ENCODE results near the gene POU2F3. TPM values are rescaled to one million over a fixed set of nuclear protein-coding genes. Genes with fewer than 3 reads are reported as not detected.
"Not testable (repeated sequence)": the region's sequence is repeated elsewhere in the genome, so short reads cannot be mapped to it uniquely, and the experiment has no call there.

POU2F3 gene
- total RNA-seq, 4 donors from 2014 or later: not detected

- WGBS: 90% methylated on average over 1 of the region's 1 CpG
- no peak for DNase-seq (ENCODE audit: extremely low spot score)
- Histone ChIP-seq H3K9me3 (no peaks in the 10 kb centered on the region), H3K36me3 (no peaks in the 10 kb centered on the region), H3K4me3 (no peak overlapping the region), H3K27ac (replicated peaks in 1 of 4) (no peak overlapping the region), H3K4me1 (peaks cover 0 to under 1% (median under 1%) of the 10 kb centered on the region in 4 donors), H3K27me3 (peaks cover 0 to 75% (median 15%) of the 10 kb centered on the region in 4 donors)
- intact Hi-C loops (cut with DNase I): no loop called here
- TF ChIP-seq, protein P1, sequence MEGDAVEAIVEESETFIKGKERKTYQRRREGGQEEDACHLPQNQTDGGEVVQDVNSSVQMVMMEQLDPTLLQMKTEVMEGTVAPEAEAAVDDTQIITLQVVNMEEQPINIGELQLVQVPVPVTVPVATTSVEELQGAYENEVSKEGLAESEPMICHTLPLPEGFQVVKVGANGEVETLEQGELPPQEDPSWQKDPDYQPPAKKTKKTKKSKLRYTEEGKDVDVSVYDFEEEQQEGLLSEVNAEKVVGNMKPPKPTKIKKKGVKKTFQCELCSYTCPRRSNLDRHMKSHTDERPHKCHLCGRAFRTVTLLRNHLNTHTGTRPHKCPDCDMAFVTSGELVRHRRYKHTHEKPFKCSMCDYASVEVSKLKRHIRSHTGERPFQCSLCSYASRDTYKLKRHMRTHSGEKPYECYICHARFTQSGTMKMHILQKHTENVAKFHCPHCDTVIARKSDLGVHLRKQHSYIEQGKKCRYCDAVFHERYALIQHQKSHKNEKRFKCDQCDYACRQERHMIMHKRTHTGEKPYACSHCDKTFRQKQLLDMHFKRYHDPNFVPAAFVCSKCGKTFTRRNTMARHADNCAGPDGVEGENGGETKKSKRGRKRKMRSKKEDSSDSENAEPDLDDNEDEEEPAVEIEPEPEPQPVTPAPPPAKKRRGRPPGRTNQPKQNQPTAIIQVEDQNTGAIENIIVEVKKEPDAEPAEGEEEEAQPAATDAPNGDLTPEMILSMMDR (IDR thresholded peaks at IDR 0.05): no peak
- TF ChIP-seq EP300 (IDR thresholded peaks at IDR 0.05) (no peak), POLR2A (IDR thresholded peaks at IDR 0.05; ENCODE audit: low read depth) (no peak), POLR2AphosphoS5 (IDR thresholded peaks at IDR 0.05) (no peak)
These were observed 5.5 kb downstream of the POU2F3 start for GRCh38 chr11:120245434-120245833.

GRCh38 chr11:120248551-120249278 lies 8.8 kb downstream of the POU2F3 start:
- no peak overlapping the region for H3K4me3 ChIP-seq
- DNase-seq (ENCODE audit: extremely low spot score): no peak
- H3K9me3 ChIP-seq: no peaks in the 10 kb centered on the region
- H3K27ac ChIP-seq (replicated peaks in 1 of 4): no peak overlapping the region
- H3K4me1 ChIP-seq: peaks cover 0 to 3% (median 0%) of the 10 kb centered on the region in 4 donors
- TF ChIP-seq EP300 (IDR thresholded peaks at IDR 0.05) (no peak), POLR2AphosphoS5 (IDR thresholded peaks at IDR 0.05) (no peak), POLR2A (IDR thresholded peaks at IDR 0.05; ENCODE audit: low read depth) (no peak)
- TF ChIP-seq, protein P1 (IDR thresholded peaks at IDR 0.05): no peak
- 46% methylated on average over 9 of the region's 9 CpGs for WGBS
- peaks cover 0 to 73% (median 4%) of the 10 kb centered on the region in 4 donors for H3K27me3 ChIP-seq
- H3K36me3 ChIP-seq: no peaks in the 10 kb centered on the region
- intact Hi-C loops (cut with DNase I): no loop called here

DNA sequence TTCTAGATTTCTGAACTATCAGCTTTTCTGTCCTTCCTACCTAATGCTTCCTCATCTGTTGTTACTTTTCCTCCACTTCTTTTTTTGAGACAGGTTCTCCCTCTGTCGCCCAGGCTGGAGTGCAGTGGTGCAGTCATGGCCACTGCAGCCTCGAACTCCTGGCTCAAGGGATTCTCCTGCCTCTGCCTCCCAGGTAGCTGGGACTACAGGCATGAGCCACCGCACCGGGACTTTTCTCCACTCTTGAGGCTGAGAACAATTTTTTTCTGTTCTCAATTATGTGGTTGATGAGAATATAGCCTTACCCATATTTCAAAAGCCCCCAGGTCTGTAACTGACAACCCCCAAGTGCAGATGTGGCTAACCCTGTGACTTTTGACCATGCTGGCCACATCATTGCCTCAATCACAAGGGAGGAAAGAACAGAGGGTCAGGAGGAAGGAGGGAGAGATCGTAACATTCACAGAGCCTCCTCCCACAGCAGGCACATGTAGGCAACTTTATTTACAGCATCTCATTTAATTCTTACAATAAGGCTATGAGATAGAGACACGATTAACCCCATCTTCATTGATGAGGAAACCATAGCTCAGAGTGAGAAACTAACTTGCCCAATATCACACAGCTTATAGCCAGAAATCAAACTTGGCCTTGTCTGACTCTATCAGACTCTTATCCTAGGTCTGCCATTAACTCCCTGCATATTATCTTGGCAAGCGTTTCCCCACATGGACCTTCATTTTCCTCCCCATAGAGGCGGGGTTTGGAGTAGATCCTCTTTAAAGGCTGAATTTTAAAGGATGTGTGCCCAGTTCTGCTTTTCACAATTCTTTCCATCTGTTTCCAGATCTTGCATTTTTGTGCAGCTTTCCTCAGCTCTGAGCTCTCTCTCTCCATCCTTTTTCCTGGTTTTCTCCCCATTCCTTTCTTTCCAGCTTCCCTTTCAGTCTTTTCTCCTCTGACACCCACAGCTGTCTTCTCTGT lies 9.6 kb downstream of the POU2F3 start:
- intact Hi-C loops (cut with DNase I): no loop called here
- DNase-seq (ENCODE audit: extremely low spot score): no peak
- Histone ChIP-seq H3K4me1 (peaks cover 0 to 3% (median 0%) of the 10 kb centered on the region in 4 donors), H3K27me3 (peaks cover 0 to 76% (median 8%) of the 10 kb centered on the region in 4 donors), H3K9me3 (no peaks in the 10 kb centered on the region), H3K27ac (replicated peaks in 1 of 4) (no peak overlapping the region), H3K4me3 (no peak overlapping the region), H3K36me3 (no peaks in the 10 kb centered on the region)
- 82% methylated on average over 8 of the region's 8 CpGs for whole genome bisulfite sequencing
- TF ChIP-seq POLR2AphosphoS5 (IDR thresholded peaks at IDR 0.05) (no peak), POLR2A (IDR thresholded peaks at IDR 0.05; ENCODE audit: low read depth) (no peak), EP300 (IDR thresholded peaks at IDR 0.05) (no peak)
- TF ChIP-seq, protein P1 (IDR thresholded peaks at IDR 0.05): no peak

DNA sequence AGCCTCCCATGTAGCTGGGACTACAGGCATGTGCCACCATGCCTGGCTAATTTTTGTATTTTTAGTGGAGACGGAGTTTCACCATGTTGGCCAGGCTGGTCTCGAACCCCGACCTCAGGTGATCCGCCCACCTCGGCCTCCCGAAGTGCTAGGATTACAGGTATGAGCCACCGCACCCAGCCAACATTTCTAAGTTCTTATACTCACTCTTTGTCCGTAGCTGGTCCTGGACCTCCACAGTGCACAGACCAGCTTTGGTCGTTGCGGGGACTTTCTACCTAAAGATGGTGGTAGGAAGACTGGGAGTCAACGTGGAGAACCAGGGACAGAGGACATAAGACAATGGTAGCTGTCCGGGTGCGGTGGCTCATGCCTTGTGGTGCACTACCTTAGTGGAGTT lies 13.4 kb downstream of the POU2F3 start:
- DNase-seq (ENCODE audit: extremely low spot score); H3K9me3 ChIP-seq; H3K4me3 ChIP-seq; H3K36me3 ChIP-seq; H3K27ac ChIP-seq (replicated peaks in 1 of 4); intact Hi-C loops (cut with DNase I); H3K4me1 ChIP-seq: not testable (repeated sequence)
- peaks cover 0 to 92% (median 10%) of the 10 kb centered on the region in 4 donors for H3K27me3 ChIP-seq
- WGBS: 85% methylated on average over 11 of the region's 13 CpGs

Measured in esophagus muscularis mucosa (tissue), 4 donors.